A549 (cell line): Measurements from ENCODE around the gene TLCD2.

Experiments used
- BHLHE40 ChIP-seq: IDR thresholded peaks from 2 replicates; pipeline ENCODE4 v1.6.1; 2012; ENCODE audit warnings: low read depth, low read length, inconsistent platforms
- EP300 ChIP-seq, 2 experiments: fragments of >200 bp; sonication (Bioruptor Twin); formaldehyde crosslinking; IDR thresholded peaks; 2 replicates in 1 of 2; 3 replicates in 1 of 2; pipeline ENCODE4 v1.6.1; 2016 to 2017
- MYC ChIP-seq: IDR thresholded peaks from 2 replicates; pipeline ENCODE4 v1.6.1; 2012; ENCODE audit warnings: mild to moderate bottlenecking, inconsistent platforms, low read length, improper control_type of control experiment, borderline replicate concordance
- RCOR1 ChIP-seq: fragments of 150-350 bp; IDR thresholded peaks from 2 replicates; pipeline ENCODE4 v1.6.1; 2014; ENCODE audit warnings: antibody characterized with exemption, low read length, low read depth
- TF ChIP-seq, protein P1 (sequence below): fragments of 200-600 bp; sonication (generic); IDR thresholded peaks from 2 replicates; pipeline ENCODE4 v1.6.1; 2016; ENCODE audit warnings: antibody characterized with exemption, mild to moderate bottlenecking, moderate library complexity
- TF ChIP-seq, protein P2 (sequence below): fragments of >200 bp; sonication (Bioruptor Twin); formaldehyde crosslinking; IDR thresholded peaks from 3 replicates; pipeline ENCODE4 v1.5.1; 2016
- TF ChIP-seq, protein P3 (sequence below): IDR thresholded peaks from 2 replicates; pipeline ENCODE4 v1.6.1; 2012

DNA sequence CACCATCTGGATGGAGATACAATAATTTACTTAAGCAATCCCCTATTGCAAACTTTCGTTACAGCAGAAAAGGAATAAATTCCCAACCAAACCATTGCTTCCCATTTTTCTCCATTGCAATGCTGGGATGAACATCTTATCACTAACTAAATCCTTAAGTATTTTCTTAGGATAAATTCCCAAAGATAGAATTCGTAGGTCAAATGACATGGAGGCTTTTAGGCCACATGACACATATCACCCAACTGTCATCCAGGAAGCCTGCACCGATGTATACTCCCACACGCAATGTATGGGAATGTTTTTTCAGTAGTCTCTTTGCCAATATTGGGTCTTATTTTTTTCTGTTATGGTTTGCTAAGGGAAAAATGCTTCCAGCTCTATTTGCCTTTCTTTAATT lies 1.6 kb upstream of the TLCD2 start:
- TF ChIP-seq EP300 (IDR thresholded peaks at IDR 0.05): no peak
- TF ChIP-seq RCOR1: no peak
- TF ChIP-seq MYC: no peak
- TF ChIP-seq, protein P1, sequence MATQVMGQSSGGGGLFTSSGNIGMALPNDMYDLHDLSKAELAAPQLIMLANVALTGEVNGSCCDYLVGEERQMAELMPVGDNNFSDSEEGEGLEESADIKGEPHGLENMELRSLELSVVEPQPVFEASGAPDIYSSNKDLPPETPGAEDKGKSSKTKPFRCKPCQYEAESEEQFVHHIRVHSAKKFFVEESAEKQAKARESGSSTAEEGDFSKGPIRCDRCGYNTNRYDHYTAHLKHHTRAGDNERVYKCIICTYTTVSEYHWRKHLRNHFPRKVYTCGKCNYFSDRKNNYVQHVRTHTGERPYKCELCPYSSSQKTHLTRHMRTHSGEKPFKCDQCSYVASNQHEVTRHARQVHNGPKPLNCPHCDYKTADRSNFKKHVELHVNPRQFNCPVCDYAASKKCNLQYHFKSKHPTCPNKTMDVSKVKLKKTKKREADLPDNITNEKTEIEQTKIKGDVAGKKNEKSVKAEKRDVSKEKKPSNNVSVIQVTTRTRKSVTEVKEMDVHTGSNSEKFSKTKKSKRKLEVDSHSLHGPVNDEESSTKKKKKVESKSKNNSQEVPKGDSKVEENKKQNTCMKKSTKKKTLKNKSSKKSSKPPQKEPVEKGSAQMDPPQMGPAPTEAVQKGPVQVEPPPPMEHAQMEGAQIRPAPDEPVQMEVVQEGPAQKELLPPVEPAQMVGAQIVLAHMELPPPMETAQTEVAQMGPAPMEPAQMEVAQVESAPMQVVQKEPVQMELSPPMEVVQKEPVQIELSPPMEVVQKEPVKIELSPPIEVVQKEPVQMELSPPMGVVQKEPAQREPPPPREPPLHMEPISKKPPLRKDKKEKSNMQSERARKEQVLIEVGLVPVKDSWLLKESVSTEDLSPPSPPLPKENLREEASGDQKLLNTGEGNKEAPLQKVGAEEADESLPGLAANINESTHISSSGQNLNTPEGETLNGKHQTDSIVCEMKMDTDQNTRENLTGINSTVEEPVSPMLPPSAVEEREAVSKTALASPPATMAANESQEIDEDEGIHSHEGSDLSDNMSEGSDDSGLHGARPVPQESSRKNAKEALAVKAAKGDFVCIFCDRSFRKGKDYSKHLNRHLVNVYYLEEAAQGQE: no peak; the same call in 1 of the 2 replicates
- TF ChIP-seq, protein P2, sequence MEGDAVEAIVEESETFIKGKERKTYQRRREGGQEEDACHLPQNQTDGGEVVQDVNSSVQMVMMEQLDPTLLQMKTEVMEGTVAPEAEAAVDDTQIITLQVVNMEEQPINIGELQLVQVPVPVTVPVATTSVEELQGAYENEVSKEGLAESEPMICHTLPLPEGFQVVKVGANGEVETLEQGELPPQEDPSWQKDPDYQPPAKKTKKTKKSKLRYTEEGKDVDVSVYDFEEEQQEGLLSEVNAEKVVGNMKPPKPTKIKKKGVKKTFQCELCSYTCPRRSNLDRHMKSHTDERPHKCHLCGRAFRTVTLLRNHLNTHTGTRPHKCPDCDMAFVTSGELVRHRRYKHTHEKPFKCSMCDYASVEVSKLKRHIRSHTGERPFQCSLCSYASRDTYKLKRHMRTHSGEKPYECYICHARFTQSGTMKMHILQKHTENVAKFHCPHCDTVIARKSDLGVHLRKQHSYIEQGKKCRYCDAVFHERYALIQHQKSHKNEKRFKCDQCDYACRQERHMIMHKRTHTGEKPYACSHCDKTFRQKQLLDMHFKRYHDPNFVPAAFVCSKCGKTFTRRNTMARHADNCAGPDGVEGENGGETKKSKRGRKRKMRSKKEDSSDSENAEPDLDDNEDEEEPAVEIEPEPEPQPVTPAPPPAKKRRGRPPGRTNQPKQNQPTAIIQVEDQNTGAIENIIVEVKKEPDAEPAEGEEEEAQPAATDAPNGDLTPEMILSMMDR: no peak
- TF ChIP-seq BHLHE40: no peak
- TF ChIP-seq, protein P3, sequence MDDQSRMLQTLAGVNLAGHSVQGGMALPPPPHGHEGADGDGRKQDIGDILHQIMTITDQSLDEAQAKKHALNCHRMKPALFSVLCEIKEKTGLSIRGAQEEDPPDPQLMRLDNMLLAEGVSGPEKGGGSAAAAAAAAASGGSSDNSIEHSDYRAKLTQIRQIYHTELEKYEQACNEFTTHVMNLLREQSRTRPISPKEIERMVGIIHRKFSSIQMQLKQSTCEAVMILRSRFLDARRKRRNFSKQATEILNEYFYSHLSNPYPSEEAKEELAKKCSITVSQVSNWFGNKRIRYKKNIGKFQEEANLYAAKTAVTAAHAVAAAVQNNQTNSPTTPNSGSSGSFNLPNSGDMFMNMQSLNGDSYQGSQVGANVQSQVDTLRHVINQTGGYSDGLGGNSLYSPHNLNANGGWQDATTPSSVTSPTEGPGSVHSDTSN: no peak
